ENCODE measurements around the gene LSM3.

LSM3 gene

GRCh38 chr3:14204515-14205284 is 26.1 kb downstream of the LSM3 start:
- Histone ChIP-seq H3K27ac (replicated peaks) (peak overlapping the region; percentile 64), H3K27me3 (ENCODE audit: insufficient read depth, poor library complexity, severe bottlenecking) (no peaks in the 10 kb centered on the region)
- TF ChIP-seq GABPA (IDR thresholded peaks at IDR 0.05; ENCODE audit: low read depth), result no peak
- no peak for TF ChIP-seq CTCF (IDR thresholded peaks at IDR 0.05; ENCODE audit: insufficient read depth, low read length)
- TF ChIP-seq SPI1 (IDR thresholded peaks at IDR 0.05; ENCODE audit: borderline replicate concordance, low read depth), result no peak
- TF ChIP-seq, protein P1, sequence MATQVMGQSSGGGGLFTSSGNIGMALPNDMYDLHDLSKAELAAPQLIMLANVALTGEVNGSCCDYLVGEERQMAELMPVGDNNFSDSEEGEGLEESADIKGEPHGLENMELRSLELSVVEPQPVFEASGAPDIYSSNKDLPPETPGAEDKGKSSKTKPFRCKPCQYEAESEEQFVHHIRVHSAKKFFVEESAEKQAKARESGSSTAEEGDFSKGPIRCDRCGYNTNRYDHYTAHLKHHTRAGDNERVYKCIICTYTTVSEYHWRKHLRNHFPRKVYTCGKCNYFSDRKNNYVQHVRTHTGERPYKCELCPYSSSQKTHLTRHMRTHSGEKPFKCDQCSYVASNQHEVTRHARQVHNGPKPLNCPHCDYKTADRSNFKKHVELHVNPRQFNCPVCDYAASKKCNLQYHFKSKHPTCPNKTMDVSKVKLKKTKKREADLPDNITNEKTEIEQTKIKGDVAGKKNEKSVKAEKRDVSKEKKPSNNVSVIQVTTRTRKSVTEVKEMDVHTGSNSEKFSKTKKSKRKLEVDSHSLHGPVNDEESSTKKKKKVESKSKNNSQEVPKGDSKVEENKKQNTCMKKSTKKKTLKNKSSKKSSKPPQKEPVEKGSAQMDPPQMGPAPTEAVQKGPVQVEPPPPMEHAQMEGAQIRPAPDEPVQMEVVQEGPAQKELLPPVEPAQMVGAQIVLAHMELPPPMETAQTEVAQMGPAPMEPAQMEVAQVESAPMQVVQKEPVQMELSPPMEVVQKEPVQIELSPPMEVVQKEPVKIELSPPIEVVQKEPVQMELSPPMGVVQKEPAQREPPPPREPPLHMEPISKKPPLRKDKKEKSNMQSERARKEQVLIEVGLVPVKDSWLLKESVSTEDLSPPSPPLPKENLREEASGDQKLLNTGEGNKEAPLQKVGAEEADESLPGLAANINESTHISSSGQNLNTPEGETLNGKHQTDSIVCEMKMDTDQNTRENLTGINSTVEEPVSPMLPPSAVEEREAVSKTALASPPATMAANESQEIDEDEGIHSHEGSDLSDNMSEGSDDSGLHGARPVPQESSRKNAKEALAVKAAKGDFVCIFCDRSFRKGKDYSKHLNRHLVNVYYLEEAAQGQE (IDR thresholded peaks at IDR 0.05; ENCODE audit: insufficient replicate concordance, low read depth), result no peak
- TF ChIP-seq POLR2AphosphoS5 (IDR thresholded peaks at IDR 0.05; ENCODE audit: low read depth), result no peak

DNA sequence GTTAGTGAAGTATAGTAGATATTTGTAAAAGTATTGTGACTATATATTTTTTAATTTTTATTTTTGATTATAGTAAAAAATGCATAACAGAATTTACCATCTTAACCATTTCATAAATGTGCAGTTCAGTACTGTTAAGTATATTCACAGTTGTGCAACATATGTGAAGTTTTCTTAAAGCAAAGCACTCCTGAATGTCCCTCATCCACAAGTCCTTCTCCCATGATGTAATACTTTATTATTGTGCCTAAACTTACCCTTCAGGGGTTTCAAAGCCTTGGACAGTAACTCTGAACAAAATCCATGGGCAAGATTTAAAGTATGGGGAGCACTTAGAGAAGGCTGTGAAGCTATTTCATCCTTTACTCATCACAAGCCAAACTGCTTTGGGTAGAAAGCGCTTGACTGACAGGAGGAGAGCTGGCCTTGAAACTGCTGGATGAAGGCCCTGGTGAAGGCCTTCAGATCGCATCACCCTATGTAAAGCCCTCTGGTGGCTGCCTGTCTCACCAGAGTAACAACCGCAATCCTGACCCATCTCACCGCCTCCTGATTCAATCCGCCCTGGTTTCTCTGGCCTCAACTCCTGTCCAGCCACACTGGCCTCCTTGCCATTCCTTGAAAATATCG is 28.0 kb downstream of the LSM3 start:
- no peak for DNase-seq (ENCODE audit: low read depth in 1 of 2, low spot score in 1 of 2)
- no peaks in the 10 kb centered on the region for H3K27me3 ChIP-seq (ENCODE audit: insufficient read depth, poor library complexity, severe bottlenecking)
- TF ChIP-seq CTCF (IDR thresholded peaks at IDR 0.05; ENCODE audit: insufficient read depth, low read length) (no peak), GABPA (IDR thresholded peaks at IDR 0.05; ENCODE audit: low read depth) (no peak)
- TF ChIP-seq, protein P1 (IDR thresholded peaks at IDR 0.05; ENCODE audit: insufficient replicate concordance, low read depth), result no peak
- no peak overlapping the region for H3K27ac ChIP-seq (replicated peaks)
- H3K4me3 ChIP-seq (replicated peaks; ENCODE audit: insufficient read depth, low read length), result no peak overlapping the region

More at GRCh38 chr3:14204515-14205284, 26.1 kb downstream of the LSM3 start:
- H3K4me3 ChIP-seq (replicated peaks; ENCODE audit: insufficient read depth, low read length), result no peak overlapping the region
- DNase-seq (ENCODE audit: low read depth in 1 of 2, low spot score in 1 of 2), result peak; percentile 62 to 70

- no peak for DNase-seq (ENCODE audit: low read depth in 1 of 2, low spot score in 1 of 2)
- H3K27me3 ChIP-seq (ENCODE audit: insufficient read depth, poor library complexity, severe bottlenecking), result no peaks in the 10 kb centered on the region
- no peak overlapping the region for H3K4me3 ChIP-seq (replicated peaks; ENCODE audit: insufficient read depth, low read length)
- no peak overlapping the region for H3K27ac ChIP-seq (replicated peaks)
- TF ChIP-seq CTCF (IDR thresholded peaks at IDR 0.05; ENCODE audit: insufficient read depth, low read length) (no peak), SPI1 (IDR thresholded peaks at IDR 0.05; ENCODE audit: borderline replicate concordance, low read depth) (no peak), GABPA (IDR thresholded peaks at IDR 0.05; ENCODE audit: low read depth) (no peak), POLR2AphosphoS5 (IDR thresholded peaks at IDR 0.05; ENCODE audit: low read depth) (no peak)
- TF ChIP-seq, protein P1 (IDR thresholded peaks at IDR 0.05; ENCODE audit: insufficient replicate concordance, low read depth), result no peak
Observed at GRCh38 chr3:14208168-14208567, 29.6 kb downstream of the LSM3 start.
